Lung microvascular endothelial cell (primary cell): ENCODE measurements around the gene HPCAL4. TPM values are rescaled to one million over a fixed set of nuclear protein-coding genes. Genes with fewer than 3 reads are reported as not detected.

Experiments
- DNase-seq, 2 donors: peaks; one replicate each; pipeline versions ENCODE4 v3.0.0 to v3.0.0-alpha.2; 2010; ENCODE audit warnings: low read depth in 2 of 2
- total RNA-seq: library from RNA; depleted of rRNA; stranded (reverse); fragments of >200 nt; gene quantifications from 2 replicates; pipeline ENCODE4 v1.2.1, GENCODE V29; 2014

Gene HPCAL4
- total RNA-seq, 1 donor from 2014 or later = not detected

DNA sequence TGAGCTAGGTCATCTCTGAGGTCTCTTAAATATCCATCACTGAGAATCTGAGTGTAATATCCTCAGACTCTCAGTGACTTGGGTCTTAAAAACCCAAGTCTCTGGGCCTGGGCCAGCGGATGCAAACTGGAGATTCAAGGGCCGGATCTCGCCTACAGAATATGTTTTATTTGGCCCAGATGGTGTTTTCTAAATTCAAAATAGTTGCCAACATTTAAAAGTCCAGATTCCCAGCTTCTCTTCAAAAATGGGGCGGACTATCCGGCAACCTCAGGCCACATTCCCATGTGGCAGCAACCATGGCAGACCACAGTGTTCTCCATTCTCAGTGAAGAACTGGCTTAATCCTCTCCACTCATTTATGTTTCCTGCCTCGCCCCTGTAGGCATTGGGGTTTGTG lies 39.1 kb downstream of the HPCAL4 start:
- no peak for DNase-seq

DNA sequence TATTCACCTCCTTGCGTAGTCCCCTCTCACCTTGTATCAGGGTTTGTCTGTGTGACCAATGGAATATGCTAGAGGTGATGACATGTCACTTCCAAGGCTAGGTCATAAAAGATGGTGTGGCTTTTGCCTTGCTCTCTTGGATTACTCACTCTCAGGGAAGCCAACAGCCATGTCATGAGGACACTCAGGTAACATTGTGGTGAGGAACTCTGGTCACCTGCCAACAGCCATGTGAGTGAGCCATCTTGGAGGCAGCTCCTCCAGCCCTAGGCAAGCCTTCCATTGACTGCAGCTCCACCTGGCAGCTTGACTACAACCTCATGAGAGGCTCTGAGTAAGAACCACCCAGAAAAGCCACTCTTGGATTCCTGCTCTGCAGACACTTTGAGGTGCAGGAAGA lies 40.8 kb downstream of the HPCAL4 start:
- DNase-seq = no peak

GRCh38 chr1:39649636-39650185 lies 41.5 kb downstream of the HPCAL4 start:
- no peak for DNase-seq

DNA sequence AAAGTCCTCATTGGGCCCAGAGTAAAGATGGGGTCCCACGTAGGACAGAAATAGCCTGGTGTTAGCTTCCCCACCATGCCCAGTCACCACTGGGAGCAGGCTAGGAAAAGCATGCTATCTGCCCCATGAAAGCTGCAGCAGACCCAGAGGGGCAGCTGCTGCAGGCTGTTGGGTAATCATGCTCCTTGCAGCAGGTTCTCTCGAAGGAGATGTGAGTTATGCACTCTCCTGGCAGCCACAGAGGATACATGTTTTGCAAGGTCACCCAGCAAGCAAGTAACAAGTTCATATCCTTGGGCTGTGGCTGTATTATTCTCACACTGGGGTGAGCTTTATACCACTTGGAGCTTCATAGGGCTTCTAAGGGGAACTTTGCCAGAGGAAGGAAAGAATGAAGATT lies 42.7 kb downstream of the HPCAL4 start:
- no peak for DNase-seq

DNA sequence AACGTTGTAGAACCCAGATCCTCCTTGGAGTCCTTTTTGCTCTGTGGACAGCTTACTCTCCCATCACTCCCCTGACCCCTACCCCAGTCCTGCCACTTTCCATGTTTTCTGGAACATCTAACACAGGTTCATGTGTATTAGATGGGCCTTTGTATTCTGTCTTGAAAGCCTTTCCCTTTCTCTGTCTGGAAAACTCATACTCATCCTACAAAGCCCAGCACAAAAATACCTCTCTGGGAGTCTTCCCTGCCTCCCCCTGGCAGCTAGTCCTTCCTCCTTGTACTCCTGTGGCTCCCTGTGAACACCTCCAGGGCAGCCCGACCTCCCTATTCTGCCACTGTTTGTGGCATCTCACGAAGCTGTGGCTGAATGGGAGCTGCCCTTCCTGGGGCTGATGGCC lies 44.0 kb downstream of the HPCAL4 start:
- no peak for DNase-seq

GRCh38 chr1:39646232-39647081 lies 44.8 kb downstream of the HPCAL4 start:
- no peak for DNase-seq

GRCh38 chr1:39645411-39646043 lies 45.7 kb downstream of the HPCAL4 start:
- no peak for DNase-seq

DNA sequence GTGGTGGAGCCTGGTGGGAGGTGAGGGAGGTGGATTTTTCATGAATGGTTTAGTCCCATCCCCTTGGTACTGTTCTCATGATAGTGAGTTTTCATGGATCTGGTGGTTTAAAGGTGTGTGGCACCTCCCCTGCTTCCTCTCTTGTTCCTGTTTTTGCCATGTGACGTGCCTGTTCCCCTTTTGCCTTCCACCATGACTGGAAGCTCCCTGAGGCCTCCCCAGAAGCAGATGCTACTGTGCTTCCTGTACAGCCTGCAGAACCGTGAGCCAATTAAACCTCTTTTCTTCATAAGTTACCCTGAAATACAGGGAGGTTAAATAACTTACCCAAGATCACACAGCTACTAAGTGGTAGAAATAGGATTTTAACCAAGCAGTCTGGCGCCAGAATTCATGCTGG lies 47.5 kb downstream of the HPCAL4 start:
- no peak for DNase-seq

DNA sequence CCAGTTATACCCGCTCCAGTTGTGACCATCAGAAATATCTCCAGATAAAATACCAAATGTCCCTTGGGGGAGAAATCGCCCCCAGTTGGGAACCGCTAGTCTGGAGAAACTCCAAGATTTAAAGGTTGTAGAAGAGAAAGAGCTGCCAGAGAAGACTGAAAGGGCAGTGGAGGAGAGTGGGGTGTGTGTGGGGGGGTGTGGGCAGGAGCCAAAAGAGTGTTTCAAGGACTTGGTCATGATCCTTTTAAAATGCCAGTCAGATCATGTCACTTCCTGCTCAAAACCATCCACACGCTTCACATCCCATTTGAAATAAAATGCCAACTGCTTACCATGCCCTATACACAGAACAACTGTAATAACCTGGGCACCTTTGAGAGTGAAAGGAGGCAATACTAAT lies 48.4 kb downstream of the HPCAL4 start:
- no peak for DNase-seq

DNA sequence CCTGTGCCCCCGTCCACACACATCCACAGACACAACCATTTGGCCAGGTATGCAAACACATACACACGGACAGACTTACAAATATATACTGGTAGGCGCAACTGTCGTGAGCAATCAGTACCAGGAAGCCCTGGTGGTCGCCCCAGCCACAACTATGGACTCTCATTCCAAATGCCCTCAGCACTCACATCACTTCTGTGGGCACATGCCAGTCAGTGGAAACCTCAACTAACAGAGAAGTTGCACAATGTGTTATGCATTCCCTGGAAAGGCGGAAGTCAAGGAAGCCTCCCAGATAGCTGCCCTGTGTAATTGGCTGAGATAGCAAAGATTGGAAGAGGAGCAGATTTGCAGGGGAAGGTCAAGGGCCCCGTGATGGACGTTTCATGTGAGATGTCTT lies 50.4 kb downstream of the HPCAL4 start:
- no peak for DNase-seq

DNA sequence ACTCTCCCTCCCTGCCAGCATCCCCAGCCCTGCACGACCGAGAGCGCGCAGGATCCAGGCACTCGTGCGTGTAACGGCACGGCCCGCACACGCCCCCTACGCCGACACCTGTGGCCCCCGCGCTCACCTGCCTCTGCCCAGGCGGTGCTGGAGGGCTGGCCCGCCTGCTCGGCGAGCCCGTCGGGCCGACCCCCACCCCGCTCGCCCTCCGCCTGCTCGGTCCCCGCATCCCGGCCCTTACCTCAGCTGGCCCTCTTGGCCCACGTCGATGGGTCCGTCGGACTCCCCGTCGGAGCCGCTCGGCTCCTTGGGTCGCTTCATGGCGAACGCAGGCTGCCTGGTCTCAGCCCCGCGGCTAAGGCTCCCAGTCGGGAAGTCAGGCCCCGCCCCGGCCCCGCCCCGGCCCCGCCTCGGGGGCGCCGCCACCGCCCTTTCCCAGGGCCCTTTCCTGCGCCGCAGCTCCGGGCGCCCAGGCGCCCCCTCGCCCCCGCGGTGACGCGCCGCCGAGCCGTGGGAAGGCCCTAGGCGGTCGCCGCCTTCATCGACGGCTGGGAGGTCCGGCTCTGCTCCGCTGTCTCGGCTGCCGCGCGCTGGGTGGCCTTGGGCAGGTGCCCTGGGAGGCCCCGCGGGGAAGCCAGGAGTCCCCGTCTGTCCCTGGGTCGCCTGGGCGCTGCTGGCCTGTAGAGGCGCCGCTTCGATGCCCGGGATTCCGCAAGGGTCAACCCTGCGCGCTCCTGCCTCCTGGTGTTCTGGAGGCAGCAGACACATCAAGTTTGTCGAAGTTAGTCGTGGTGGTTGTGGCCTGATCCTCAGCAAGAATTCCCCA lies 51.7 kb downstream of the HPCAL4 start, which contains the start of gene HEYL:
TSS of gene HEYL (minus strand) at position 339 of the 826 bp plus-strand sequence. CDS start at position 321, 18 bp downstream.
- DNase-seq = peak; percentile 15 to 43

DNA sequence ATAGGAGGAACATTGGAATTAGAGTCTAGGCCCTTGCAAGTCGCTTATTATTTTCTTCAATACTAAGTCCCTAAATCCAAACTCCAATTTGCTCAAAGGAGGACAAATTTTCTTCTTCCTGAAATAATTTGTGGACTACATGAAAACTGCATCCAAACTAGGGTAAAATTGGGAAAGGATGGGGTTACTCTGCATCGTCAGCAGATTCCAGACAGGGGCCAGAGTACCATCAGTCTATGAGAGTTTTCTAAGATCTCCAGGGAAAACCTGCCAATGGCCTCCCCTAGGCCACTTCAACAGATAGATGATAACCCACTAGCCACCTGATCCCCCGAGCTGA lies 52.3 kb downstream of the HPCAL4 start:
- no peak for DNase-seq

GRCh38 chr1:39637361-39637760 lies 53.9 kb downstream of the HPCAL4 start:
- DNase-seq = no peak

GRCh38 chr1:39635871-39636210 lies 55.4 kb downstream of the HPCAL4 start:
- no peak for DNase-seq

DNA sequence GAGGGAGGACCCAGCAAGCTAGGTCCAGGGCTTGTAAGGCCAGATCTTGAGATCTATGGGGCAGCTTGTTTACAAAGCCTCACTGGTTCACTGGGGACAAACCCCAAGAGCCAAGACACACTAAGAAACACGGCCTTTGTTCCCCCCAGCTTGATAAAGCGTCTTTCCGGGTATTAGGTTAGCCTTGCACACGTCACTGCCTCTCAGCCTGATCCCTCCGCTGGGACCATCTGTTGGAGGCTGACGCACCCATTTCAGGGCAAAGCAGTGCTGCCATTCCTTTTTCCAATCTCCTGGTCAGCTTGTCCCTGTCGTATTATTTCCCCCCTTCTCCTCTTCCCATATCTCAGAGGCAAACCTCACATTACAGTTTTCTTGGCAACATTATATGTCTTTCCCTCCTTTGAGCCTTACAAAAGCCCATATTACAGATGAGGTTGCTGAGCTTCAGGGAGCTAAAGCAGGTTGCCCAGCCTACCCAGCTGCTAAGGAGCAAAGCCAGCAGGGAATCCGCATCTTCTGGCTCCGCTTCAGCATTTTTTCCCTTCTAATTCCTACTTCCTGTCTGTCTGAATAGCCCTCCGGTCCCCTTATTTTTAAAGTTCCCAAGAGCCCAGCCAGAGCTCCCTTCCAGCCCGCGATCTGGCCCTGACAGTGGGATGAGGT lies 55.9 kb downstream of the HPCAL4 start:
- no peak for DNase-seq

DNA sequence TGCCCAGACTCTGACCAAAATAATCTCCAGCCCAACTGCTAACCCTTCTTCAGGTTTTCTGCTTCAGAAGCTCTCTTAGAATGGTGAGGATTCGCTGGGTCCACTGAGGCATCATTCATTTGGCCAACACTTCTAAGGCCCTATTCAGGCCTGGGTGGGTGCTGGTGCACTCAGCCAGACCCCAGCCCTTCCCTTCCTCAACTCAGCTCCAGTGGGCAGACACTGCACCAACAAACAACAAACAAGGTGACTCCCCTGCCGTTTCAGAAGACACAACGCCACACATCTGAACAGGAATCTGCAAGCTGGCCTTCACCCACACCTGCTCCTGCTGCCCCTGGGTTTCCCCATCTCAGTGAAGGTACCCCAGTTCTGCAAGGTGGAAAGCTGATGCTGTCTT lies 57.8 kb downstream of the HPCAL4 start:
- DNase-seq = no peak

GRCh38 chr1:39632682-39633417 lies 58.4 kb downstream of the HPCAL4 start:
- DNase-seq = peak; percentile 30 to 69

DNA sequence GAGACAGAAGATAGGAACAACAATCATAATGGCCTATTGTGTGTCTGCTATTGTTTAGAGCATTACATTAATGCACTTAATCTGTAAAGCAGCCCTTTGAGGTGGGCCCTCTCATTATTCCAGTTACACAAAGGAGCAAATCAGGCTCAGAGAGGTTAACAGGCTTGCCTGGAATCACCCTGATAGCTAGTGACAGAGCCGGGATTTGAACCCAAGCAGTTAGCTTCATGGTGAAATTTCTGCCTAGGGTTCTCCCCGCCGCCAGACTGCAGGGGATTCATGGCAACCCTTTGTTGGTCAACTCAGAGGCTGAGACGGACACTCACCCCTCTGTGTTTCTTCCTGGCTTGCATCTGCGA lies 58.9 kb downstream of the HPCAL4 start:
- no peak for DNase-seq

DNA sequence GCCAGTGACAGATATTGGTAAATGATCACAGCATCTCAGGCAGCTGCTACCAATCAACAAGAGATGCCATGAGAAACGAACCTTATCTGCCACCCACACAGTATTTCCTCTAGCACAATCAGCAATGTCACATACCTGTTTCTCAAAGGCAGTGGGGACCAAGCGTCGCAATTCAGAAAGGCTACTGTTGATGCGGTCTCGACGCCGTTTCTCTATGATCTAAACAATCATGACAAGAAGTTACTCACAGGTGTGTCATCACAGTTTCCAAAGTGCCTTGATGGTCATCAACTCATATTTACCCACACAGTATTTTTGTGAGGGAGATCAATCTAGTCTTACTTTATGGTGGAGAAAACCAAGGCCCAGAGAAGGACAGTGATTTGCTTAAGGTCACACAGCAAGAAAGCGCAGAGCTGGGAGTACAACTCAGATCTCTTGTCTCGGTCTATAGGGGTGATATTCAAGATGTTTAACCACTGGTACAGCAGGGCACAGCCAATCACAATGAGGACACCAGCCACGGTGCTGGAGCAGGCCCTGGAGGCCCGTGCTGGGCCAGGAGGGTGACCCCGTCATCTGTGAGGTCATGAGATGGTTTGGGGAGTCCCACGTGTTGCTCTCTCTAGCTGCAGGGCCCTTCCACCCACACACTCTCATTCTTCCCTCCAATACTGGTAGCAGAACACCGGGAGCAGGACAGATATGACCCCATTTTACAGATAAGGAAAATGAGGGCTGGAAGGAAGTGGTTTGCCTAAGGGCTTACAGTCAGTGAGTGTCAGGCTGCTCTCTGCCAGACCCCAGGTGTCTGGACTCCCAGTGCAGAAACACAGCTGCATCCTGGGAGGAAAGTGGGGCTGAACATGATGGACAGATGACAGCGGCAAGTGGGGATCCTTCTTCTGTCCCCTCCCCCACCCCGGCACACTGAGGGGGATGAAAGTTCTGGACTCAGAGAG lies 59.6 kb downstream of the HPCAL4 start:
- DNase-seq = no peak
